ENCODE measurements around the gene CDH7. TPM values are rescaled to one million over a fixed set of nuclear protein-coding genes. Genes with fewer than 3 reads are reported as not detected.

Gene CDH7
- total RNA-seq, 1 donor: not detected

DNA sequence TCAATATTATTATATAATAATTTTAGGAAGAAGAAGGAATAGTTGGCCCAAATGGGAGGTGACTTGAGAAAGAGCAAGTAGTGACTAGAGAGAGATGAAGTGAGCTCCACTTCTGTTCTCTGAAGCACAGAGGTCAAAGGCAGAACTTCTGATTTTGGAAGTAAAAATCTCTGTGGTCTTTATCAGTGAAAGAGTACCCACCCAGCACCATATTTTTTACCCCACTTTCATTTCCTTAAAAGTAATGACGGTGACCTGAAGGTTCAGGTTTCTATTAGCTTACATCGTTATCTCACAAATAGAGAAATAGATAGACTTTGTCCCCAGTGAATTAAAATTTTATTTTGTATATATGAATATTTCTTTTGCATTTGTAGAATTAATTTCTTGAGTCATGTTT is 95.3 kb downstream of the CDH7 start:
- Histone ChIP-seq H3K27me3 (ENCODE audit: insufficient read depth, low read length) (no peaks in the 10 kb centered on the region), H3K27ac (ENCODE audit: low read depth, low read length) (no peak overlapping the region), H4K20me1 (ENCODE audit: insufficient read depth, low read length) (no peaks in the 10 kb centered on the region), H3K36me3 (ENCODE audit: insufficient read depth, low read length) (no peaks in the 10 kb centered on the region), H3K4me3 (ENCODE audit: insufficient read depth, low read length) (no peak overlapping the region), H3K4me2 (ENCODE audit: insufficient read depth, low read length) (no peak overlapping the region), H3K4me1 (ENCODE audit: insufficient read depth, low read length) (no peaks in the 10 kb centered on the region), H3K9me3 (ENCODE audit: low read depth, low read length) (no peaks in the 10 kb centered on the region), H2AFZ (ENCODE audit: low read length) (no peak overlapping the region), H3K79me2 (ENCODE audit: insufficient read depth, low read length) (no peaks in the 10 kb centered on the region)
- TF ChIP-seq, protein P1, sequence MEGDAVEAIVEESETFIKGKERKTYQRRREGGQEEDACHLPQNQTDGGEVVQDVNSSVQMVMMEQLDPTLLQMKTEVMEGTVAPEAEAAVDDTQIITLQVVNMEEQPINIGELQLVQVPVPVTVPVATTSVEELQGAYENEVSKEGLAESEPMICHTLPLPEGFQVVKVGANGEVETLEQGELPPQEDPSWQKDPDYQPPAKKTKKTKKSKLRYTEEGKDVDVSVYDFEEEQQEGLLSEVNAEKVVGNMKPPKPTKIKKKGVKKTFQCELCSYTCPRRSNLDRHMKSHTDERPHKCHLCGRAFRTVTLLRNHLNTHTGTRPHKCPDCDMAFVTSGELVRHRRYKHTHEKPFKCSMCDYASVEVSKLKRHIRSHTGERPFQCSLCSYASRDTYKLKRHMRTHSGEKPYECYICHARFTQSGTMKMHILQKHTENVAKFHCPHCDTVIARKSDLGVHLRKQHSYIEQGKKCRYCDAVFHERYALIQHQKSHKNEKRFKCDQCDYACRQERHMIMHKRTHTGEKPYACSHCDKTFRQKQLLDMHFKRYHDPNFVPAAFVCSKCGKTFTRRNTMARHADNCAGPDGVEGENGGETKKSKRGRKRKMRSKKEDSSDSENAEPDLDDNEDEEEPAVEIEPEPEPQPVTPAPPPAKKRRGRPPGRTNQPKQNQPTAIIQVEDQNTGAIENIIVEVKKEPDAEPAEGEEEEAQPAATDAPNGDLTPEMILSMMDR (IDR thresholded peaks at IDR 0.05; ENCODE audit: extremely low read depth, low read depth, low read length): no peak
- DNase-seq (ENCODE audit: insufficient read length, low spot score, missing footprints): no peak

DNA sequence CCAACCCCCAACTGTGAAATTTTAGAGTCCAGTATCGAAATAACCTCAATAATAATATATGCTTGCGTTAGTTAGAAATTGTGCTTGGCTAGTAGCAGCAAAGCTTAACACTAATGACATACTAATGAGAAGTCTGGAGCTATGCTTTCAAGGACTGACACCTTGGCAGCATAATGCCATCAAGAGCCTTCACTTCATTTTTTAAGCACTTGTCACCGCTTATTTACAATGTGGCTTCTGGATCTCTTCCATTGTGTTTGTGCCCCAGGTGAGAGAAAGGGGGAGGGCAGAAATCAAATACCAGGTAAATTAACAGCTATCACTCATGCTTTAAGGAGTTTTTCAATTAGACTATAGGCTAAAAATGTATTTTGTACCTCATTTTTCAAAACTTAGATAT is 101.5 kb downstream of the CDH7 start:
- Histone ChIP-seq H3K4me2 (ENCODE audit: insufficient read depth, low read length) (no peak overlapping the region), H3K4me1 (ENCODE audit: insufficient read depth, low read length) (no peaks in the 10 kb centered on the region), H2AFZ (ENCODE audit: low read length) (no peak overlapping the region), H3K27me3 (ENCODE audit: insufficient read depth, low read length) (no peaks in the 10 kb centered on the region), H3K4me3 (ENCODE audit: insufficient read depth, low read length) (no peak overlapping the region), H3K27ac (ENCODE audit: low read depth, low read length) (no peak overlapping the region), H3K79me2 (ENCODE audit: insufficient read depth, low read length) (no peaks in the 10 kb centered on the region), H3K9me3 (ENCODE audit: low read depth, low read length) (no peaks in the 10 kb centered on the region), H3K36me3 (ENCODE audit: insufficient read depth, low read length) (no peaks in the 10 kb centered on the region), H4K20me1 (ENCODE audit: insufficient read depth, low read length) (no peaks in the 10 kb centered on the region)
- TF ChIP-seq, protein P1 (IDR thresholded peaks at IDR 0.05; ENCODE audit: extremely low read depth, low read depth, low read length): no peak
- no peak for DNase-seq (ENCODE audit: insufficient read length, low spot score, missing footprints)

DNA sequence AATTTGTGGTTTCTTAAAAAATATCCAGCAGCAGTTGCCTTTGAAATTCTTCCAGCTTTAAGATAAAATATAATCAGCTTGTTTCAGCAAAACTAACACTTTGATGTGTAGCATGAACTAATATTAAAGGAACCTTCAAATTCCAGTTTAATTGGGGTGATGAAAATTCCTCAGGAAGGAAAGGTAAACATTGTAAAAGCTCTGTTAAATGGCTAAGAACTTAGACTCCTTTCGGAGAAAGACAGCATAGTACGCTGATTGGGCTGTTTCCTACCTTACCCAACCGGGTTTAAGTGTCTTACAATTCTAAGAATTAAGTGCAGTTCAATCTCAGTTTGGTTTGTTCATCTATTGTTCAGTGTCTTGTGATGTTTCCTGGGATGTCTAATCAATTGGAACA is 108.3 kb downstream of the CDH7 start:
- H3K79me2 ChIP-seq (ENCODE audit: insufficient read depth, low read length): no peaks in the 10 kb centered on the region
- no peaks in the 10 kb centered on the region for H3K4me1 ChIP-seq (ENCODE audit: insufficient read depth, low read length)
- no peaks in the 10 kb centered on the region for H4K20me1 ChIP-seq (ENCODE audit: insufficient read depth, low read length)
- no peak overlapping the region for H2AFZ ChIP-seq (ENCODE audit: low read length)
- H3K4me2 ChIP-seq (ENCODE audit: insufficient read depth, low read length): no peak overlapping the region
- no peaks in the 10 kb centered on the region for H3K9me3 ChIP-seq (ENCODE audit: low read depth, low read length)
- no peak overlapping the region for H3K4me3 ChIP-seq (ENCODE audit: insufficient read depth, low read length)
- DNase-seq (ENCODE audit: insufficient read length, low spot score, missing footprints): no peak
- H3K27me3 ChIP-seq (ENCODE audit: insufficient read depth, low read length): no peaks in the 10 kb centered on the region
- TF ChIP-seq, protein P1 (IDR thresholded peaks at IDR 0.05; ENCODE audit: extremely low read depth, low read depth, low read length): no peak
- H3K36me3 ChIP-seq (ENCODE audit: insufficient read depth, low read length): no peaks in the 10 kb centered on the region
- no peak overlapping the region for H3K27ac ChIP-seq (ENCODE audit: low read depth, low read length)

DNA sequence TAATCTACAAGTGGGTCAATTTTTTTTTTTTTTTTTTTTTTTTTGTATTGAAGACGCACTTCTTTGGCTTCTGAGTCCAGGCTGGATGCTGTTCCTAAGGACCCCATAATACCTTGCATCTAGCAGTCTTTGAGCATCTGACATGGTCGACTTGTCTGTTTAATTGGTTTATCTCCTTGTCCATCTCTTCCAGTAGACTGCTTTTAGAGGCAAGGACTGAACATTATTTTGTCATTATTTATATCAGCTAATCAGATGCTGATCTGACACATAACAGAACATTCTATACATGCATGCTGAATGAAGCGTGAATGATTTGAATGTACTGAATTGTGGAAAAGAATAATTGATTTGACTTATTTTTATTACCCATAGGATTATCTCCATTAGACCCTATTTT is 118.7 kb downstream of the CDH7 start:
- Histone ChIP-seq H3K9me3 (ENCODE audit: low read depth, low read length) (no peaks in the 10 kb centered on the region), H3K79me2 (ENCODE audit: insufficient read depth, low read length) (no peaks in the 10 kb centered on the region), H2AFZ (ENCODE audit: low read length) (no peak overlapping the region), H3K4me3 (ENCODE audit: insufficient read depth, low read length) (no peak overlapping the region), H3K36me3 (ENCODE audit: insufficient read depth, low read length) (no peaks in the 10 kb centered on the region), H3K4me2 (ENCODE audit: insufficient read depth, low read length) (no peak overlapping the region), H4K20me1 (ENCODE audit: insufficient read depth, low read length) (no peaks in the 10 kb centered on the region), H3K4me1 (ENCODE audit: insufficient read depth, low read length) (no peaks in the 10 kb centered on the region), H3K27ac (ENCODE audit: low read depth, low read length) (no peak overlapping the region), H3K27me3 (ENCODE audit: insufficient read depth, low read length) (no peaks in the 10 kb centered on the region)
- TF ChIP-seq, protein P1 (IDR thresholded peaks at IDR 0.05; ENCODE audit: extremely low read depth, low read depth, low read length): no peak
- DNase-seq (ENCODE audit: insufficient read length, low spot score, missing footprints): no peak

Measured in osteoblast (primary cell).